Measurements from ENCODE around the gene PNPLA7. TPM values are rescaled to one million over a fixed set of nuclear protein-coding genes. Genes with fewer than 3 reads are reported as not detected.
"Not testable (repeated sequence)": the region's sequence is repeated elsewhere in the genome, so short reads cannot be mapped to it uniquely, and the experiment has no call there.

The PNPLA7 gene
- total RNA-seq, 1 donor from 2014 or later, result 3.6 TPM

GRCh38 chr9:137552022-137552768 lies 2.0 kb upstream of the PNPLA7 start:
- peak overlapping the region; percentile 81 for H3K4me3 Mint-ChIP-seq (ENCODE audit: unreplicated experiment)
- no peaks in the 10 kb centered on the region for H3K9me3 Mint-ChIP-seq (ENCODE audit: low read depth)
- DNase-seq (ENCODE audit: low spot score), result no peak
- peaks cover 13% of the 10 kb centered on the region for H3K36me3 Mint-ChIP-seq (ENCODE audit: low read depth)
- H3K4me1 Mint-ChIP-seq (ENCODE audit: low read depth), result peaks cover 18% of the 10 kb centered on the region
- no peaks in the 10 kb centered on the region for H3K27me3 Mint-ChIP-seq (ENCODE audit: low read depth)
- peak overlapping the region; percentile 77 for H3K27ac Mint-ChIP-seq (ENCODE audit: unreplicated experiment)
- TF ChIP-seq CTCF (IDR thresholded peaks at IDR 0.05), result no peak

GRCh38 chr9:137551264-137552021 lies 1.2 kb upstream of the PNPLA7 start, which contains the start of gene MRPL41:
TSS of gene MRPL41 (plus strand) at chr9:137551879. CDS start at chr9:137552082, 203 bp downstream.
- peaks cover 13% of the 10 kb centered on the region for H3K36me3 Mint-ChIP-seq (ENCODE audit: low read depth)
- peaks cover 18% of the 10 kb centered on the region for H3K4me1 Mint-ChIP-seq (ENCODE audit: low read depth)
- peak within 1 kb of the TSS; percentile 81 for H3K4me3 Mint-ChIP-seq (ENCODE audit: unreplicated experiment)
- no peaks in the 10 kb centered on the region for H3K27me3 Mint-ChIP-seq (ENCODE audit: low read depth)
- no peaks in the 10 kb centered on the region for H3K9me3 Mint-ChIP-seq (ENCODE audit: low read depth)
- peak within 1 kb of the TSS; percentile 77 for H3K27ac Mint-ChIP-seq (ENCODE audit: unreplicated experiment)
- DNase-seq (ENCODE audit: low spot score), result no peak
- peak; percentile 75 for TF ChIP-seq CTCF (IDR thresholded peaks at IDR 0.05)

GRCh38 chr9:137550958-137551263 lies 709 bp upstream of the PNPLA7 start:
- not testable (repeated sequence) for H3K27ac Mint-ChIP-seq (ENCODE audit: unreplicated experiment); H3K9me3 Mint-ChIP-seq (ENCODE audit: low read depth); H3K27me3 Mint-ChIP-seq (ENCODE audit: low read depth); DNase-seq (ENCODE audit: low spot score)
- Mint-ChIP-seq H3K36me3 (ENCODE audit: low read depth) (peaks cover 10% of the 10 kb centered on the region), H3K4me3 (ENCODE audit: unreplicated experiment) (peak overlapping the region; percentile 55), H3K4me1 (ENCODE audit: low read depth) (peaks cover 18% of the 10 kb centered on the region)

GRCh38 chr9:137547687-137548543 lies 2.3 kb downstream of the PNPLA7 start:
- Mint-ChIP-seq H3K4me3 (ENCODE audit: unreplicated experiment) (no peak overlapping the region), H3K4me1 (ENCODE audit: low read depth) (peaks cover 15% of the 10 kb centered on the region), H3K27ac (ENCODE audit: unreplicated experiment) (peak overlapping the region; percentile 34), H3K27me3 (ENCODE audit: low read depth) (no peaks in the 10 kb centered on the region), H3K9me3 (ENCODE audit: low read depth) (no peaks in the 10 kb centered on the region), H3K36me3 (ENCODE audit: low read depth) (no peaks in the 10 kb centered on the region)
- TF ChIP-seq CTCF (IDR thresholded peaks at IDR 0.05), result no peak
- DNase-seq (ENCODE audit: low spot score), result no peak

GRCh38 chr9:137545123-137545522 lies 5.1 kb downstream of the PNPLA7 start:
- H3K27me3 Mint-ChIP-seq (ENCODE audit: low read depth), result no peaks in the 10 kb centered on the region
- peaks cover 2% of the 10 kb centered on the region for H3K36me3 Mint-ChIP-seq (ENCODE audit: low read depth)
- TF ChIP-seq CTCF (IDR thresholded peaks at IDR 0.05), result no peak
- no peaks in the 10 kb centered on the region for H3K9me3 Mint-ChIP-seq (ENCODE audit: low read depth)
- no peak overlapping the region for H3K4me3 Mint-ChIP-seq (ENCODE audit: unreplicated experiment)
- no peak for DNase-seq (ENCODE audit: low spot score)
- H3K4me1 Mint-ChIP-seq (ENCODE audit: low read depth), result peaks cover 5% of the 10 kb centered on the region
- no peak overlapping the region for H3K27ac Mint-ChIP-seq (ENCODE audit: unreplicated experiment)
